ENCODE measurements around the gene SLC38A10.
A peak's percentile ranks its signal among the peaks of the same experiment; 100 is the strongest.

SLC38A10 gene

DNA sequence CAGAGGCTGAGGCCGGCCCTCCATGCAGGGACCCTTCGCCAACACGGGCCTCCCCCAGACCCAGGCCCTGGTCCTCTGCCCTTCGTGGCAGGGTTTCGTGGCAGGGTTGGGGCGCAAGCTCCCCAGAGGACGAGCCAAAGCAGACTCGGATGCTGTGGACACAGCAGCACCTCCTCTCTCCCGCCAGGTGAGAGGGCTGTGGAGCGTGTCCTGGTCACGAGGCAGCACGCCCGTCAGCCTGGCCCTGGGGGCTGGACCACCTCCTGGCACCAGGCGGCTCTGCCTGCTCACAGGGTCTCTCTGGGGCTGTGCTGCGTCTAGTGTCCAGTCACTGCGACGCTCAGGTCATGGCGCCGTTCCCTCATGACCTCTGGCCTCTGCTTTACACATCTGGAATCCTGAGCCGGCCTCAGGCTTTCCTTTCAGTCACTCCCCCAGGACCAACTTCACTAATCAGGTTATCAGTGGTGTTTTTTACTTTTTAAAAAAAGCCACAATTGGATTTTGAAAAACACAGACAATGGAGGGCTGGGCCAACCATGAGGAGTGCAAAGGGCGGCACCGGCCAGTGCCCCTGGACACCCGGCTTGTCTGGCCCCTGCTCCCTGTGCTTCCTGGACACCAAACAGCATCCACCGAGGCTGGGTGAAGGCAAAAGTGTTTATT lies 50.6 kb downstream of the SLC38A10 start:
- Histone ChIP-seq H3K4me3 (ENCODE audit: low read length) (no peak overlapping the region), H3K9me3 (ENCODE audit: insufficient read depth, low read depth, low read length) (no peaks in the 10 kb centered on the region), H3K4me1 (ENCODE audit: insufficient read depth, low read length) (no peaks in the 10 kb centered on the region), H3K27ac (ENCODE audit: low read length) (no peak overlapping the region), H3K9ac (ENCODE audit: low read depth, low read length) (no peak overlapping the region), H3K27me3 (ENCODE audit: insufficient read depth, low read length) (no peaks in the 10 kb centered on the region), H3K36me3 (ENCODE audit: insufficient read depth, low read depth, low read length) (peaks cover 5% of the 10 kb centered on the region)

DNA sequence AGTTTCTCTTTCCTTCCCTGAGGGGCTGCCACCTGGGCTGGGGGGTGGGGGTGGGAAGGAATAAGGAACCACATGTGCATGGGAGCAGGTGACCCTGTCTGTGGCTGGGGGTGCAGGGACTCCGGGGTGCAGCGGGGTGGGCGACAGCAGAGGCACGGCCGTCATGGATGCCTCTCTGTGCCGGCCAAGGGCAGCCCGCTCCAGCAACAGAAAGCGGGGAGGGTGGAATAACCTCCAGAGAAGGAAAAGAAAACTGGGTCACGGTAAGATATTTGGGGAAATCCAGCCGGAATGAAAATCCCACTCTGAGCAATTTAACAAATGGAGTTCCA lies 51.8 kb downstream of the SLC38A10 start:
- Histone ChIP-seq H3K27ac (ENCODE audit: low read length) (no peak overlapping the region), H3K4me3 (ENCODE audit: low read length) (no peak overlapping the region), H3K9ac (ENCODE audit: low read depth, low read length) (no peak overlapping the region), H3K9me3 (ENCODE audit: insufficient read depth, low read depth, low read length) (no peaks in the 10 kb centered on the region), H3K27me3 (ENCODE audit: insufficient read depth, low read length) (no peaks in the 10 kb centered on the region), H3K36me3 (ENCODE audit: insufficient read depth, low read depth, low read length) (peaks cover 5% of the 10 kb centered on the region), H3K4me1 (ENCODE audit: insufficient read depth, low read length) (no peaks in the 10 kb centered on the region)

DNA sequence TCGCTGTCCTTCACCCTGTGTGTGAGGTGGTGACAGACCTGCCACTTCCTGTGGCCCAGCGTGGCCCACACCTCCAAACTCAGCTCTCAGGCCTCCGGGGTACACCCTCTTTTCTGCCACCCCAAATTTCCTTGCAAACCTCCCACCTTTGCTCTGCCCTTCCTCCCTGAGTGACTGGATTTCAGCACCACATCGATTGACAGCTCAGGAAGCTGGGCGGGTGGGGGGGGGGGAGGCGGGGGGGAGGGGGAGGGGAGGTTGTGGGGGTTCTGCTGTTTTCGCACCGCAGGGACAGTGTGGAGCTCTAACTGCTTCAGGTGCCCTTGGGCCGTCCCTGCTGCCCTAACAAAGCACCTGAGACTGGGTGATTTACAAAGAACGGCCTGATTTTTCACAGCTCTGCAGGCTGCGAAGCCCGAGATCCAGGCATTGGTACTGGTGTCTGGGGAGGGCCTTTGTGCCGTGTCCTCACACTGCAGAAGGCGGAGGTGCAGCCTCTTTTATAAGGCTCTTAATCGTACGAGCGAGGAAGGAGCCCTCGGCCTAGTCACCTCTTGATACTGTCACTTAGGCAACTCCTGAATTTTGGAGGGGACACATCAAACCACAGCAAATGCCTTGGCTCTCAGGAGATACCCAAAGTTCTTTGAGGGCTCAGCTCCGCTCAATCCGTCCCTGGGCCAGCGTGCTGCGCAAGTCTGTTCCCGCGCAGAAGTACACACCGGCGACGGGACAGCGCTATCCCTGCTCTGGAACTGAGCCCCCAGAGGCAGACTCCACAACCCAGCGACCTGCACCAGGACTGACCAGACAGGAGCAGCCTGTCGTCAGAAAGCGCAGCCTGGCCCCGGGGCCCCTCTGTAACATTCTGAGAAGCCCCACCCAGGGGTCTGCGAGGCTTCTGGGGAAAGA lies 52.4 kb downstream of the SLC38A10 start:
- H3K4me3 ChIP-seq (ENCODE audit: low read length): no peak overlapping the region
- no peak overlapping the region for H3K27ac ChIP-seq (ENCODE audit: low read length)
- no peaks in the 10 kb centered on the region for H3K27me3 ChIP-seq (ENCODE audit: insufficient read depth, low read length)
- H3K4me1 ChIP-seq (ENCODE audit: insufficient read depth, low read length): peaks cover 4% of the 10 kb centered on the region; the same call in 1 of the 2 replicates
- H3K9me3 ChIP-seq (ENCODE audit: insufficient read depth, low read depth, low read length): no peaks in the 10 kb centered on the region
- peaks cover 5% of the 10 kb centered on the region for H3K36me3 ChIP-seq (ENCODE audit: insufficient read depth, low read depth, low read length)
- H3K9ac ChIP-seq (ENCODE audit: low read depth, low read length): no peak overlapping the region

DNA sequence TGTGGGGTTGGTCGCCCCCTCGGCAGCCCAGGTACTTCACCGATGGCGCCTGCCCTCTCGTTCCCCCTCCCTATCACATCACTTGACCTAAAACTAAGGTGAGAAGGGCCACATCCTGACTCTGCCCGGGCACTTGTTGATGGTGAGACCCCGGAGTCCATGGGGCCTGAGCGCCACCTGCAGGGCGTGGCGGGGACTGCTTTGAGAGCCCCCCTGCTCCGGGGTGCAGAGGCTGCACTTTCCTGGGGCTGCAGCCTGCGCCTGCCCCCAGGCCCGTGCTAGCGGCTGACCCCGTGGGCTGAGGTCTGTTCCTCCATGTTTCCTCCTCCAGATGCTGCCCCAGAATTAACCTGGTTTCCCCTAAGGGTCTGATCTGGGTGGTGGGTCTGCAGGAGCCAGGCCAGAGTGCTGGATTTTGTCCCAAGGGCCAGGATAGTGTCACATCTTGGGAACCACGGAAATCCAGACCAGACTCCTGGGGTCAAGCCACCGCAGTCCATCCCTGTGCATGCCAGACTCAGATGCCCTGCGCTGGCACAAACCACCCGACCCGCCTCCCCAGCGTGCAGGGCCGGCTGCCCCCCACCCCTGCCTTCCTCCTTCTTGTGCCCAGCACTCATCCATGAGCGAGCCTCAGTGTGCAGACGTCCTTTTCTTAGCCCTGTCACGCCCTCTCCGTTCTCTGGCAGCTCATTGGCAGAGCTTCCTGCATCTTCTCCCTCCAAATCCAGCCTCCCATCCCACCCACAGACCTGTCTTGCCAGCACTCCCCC lies 53.3 kb downstream of the SLC38A10 start:
- H3K9me3 ChIP-seq (ENCODE audit: insufficient read depth, low read depth, low read length): no peaks in the 10 kb centered on the region
- H3K27ac ChIP-seq (ENCODE audit: low read length): no peak overlapping the region
- no peak overlapping the region for H3K4me3 ChIP-seq (ENCODE audit: low read length)
- H3K27me3 ChIP-seq (ENCODE audit: insufficient read depth, low read length): no peaks in the 10 kb centered on the region
- H3K4me1 ChIP-seq (ENCODE audit: insufficient read depth, low read length): peaks cover 5% of the 10 kb centered on the region; the same call in 1 of the 2 replicates
- peaks cover 5% of the 10 kb centered on the region for H3K36me3 ChIP-seq (ENCODE audit: insufficient read depth, low read depth, low read length)
- H3K9ac ChIP-seq (ENCODE audit: low read depth, low read length): no peak overlapping the region

DNA sequence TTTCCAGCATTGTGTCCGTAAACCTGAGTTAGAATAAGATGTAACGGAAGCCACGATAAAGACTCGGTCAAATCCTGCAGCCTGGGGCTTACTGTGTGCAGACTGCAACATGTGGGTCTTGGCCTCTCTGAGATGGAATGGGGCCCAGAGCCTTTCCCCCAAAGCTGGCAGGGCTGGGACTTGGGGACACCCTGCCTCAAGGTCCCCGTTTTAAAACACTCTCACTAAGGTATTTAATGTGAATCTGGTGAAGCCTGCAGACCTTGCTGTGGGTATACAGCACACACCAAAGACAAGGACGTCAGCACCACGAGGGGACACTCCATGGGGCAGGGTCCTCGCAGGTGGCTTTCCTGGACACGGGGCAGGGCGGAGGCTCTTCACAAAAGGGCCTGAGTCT lies 53.9 kb downstream of the SLC38A10 start:
- no peak overlapping the region for H3K4me3 ChIP-seq (ENCODE audit: low read length)
- H3K4me1 ChIP-seq (ENCODE audit: insufficient read depth, low read length): peaks cover 5% of the 10 kb centered on the region; the same call in 1 of the 2 replicates
- no peak overlapping the region for H3K9ac ChIP-seq (ENCODE audit: low read depth, low read length)
- H3K27me3 ChIP-seq (ENCODE audit: insufficient read depth, low read length): no peaks in the 10 kb centered on the region
- H3K9me3 ChIP-seq (ENCODE audit: insufficient read depth, low read depth, low read length): no peaks in the 10 kb centered on the region
- H3K36me3 ChIP-seq (ENCODE audit: insufficient read depth, low read depth, low read length): peaks cover 5% of the 10 kb centered on the region
- no peak overlapping the region for H3K27ac ChIP-seq (ENCODE audit: low read length)

DNA sequence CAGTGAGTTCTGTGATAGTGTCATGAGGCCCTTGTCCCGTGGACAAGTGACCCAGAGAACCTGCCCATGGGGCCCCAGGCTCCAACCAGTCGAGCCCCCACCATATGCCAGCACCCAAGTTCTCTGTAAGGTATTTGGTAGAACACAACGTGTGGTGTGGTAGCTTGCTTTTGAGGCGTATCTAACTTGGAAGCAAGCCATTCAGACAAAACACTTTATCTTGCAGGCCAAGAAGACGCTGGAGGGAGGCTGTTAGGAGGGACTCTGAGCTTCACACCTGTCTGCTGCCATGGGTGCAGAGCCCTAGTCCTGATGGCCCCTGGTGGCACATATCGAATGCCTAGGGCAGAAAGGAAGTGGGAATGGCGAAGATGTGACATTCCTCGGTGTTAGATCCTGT lies 54.3 kb downstream of the SLC38A10 start:
- peaks cover 5% of the 10 kb centered on the region; the same call in 1 of the 2 replicates for H3K4me1 ChIP-seq (ENCODE audit: insufficient read depth, low read length)
- no peak overlapping the region for H3K27ac ChIP-seq (ENCODE audit: low read length)
- H3K4me3 ChIP-seq (ENCODE audit: low read length): no peak overlapping the region

DNA sequence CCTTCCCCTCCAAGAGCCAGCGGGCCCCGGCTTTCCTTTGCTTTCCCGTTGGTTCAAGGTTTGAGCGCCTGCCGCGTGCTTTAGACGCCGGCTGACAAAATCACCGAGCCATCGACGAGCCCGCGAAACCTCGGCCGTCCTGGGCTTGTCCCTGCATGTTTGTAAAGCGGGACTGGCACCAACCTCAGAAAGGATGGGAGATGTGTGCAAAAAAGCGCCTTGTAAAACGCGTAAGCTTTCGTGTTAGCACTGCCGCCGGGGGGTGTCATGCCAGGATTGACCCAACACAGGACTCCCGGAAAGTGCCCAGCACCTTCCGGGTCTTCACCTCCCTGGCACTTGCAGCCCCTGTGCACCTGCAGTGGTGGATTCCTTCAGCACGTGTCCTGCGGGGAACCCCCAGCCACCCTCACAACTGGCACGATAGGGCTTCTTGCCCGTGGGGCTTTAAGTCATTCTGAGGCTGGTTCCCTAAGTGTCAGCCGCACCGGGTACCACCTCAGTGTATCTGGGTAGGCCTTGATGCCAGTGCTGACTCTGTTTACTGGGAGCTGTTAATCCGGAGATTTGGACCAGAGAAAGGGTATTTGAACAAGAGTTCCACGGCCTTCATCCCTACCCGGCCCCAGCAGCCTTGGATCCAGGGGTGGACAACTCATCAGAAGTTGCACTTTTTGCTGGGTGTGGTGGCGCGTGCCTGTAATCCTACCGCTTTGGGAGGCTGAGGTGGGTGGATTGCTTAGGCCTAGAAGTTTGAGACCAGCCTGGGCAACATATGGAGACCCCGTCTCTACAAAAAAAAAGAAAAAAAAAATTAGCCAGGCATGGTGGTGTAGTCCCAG lies 55.2 kb downstream of the SLC38A10 start:
- peaks cover 5% of the 10 kb centered on the region for H3K36me3 ChIP-seq (ENCODE audit: insufficient read depth, low read depth, low read length)
- H3K9me3 ChIP-seq (ENCODE audit: insufficient read depth, low read depth, low read length): no peaks in the 10 kb centered on the region
- peak overlapping the region; percentile 46 for H3K27ac ChIP-seq (ENCODE audit: low read length)
- H3K4me3 ChIP-seq (ENCODE audit: low read length): peak overlapping the region; percentile 95
- H3K9ac ChIP-seq (ENCODE audit: low read depth, low read length): peak overlapping the region; percentile 92
- no peaks in the 10 kb centered on the region for H3K27me3 ChIP-seq (ENCODE audit: insufficient read depth, low read length)
- peaks cover 5% of the 10 kb centered on the region; the same call in 1 of the 2 replicates for H3K4me1 ChIP-seq (ENCODE audit: insufficient read depth, low read length)

More for the DNA sequence above, 54.3 kb downstream of the SLC38A10 start:
- H3K27me3 ChIP-seq (ENCODE audit: insufficient read depth, low read length): no peaks in the 10 kb centered on the region
- H3K9me3 ChIP-seq (ENCODE audit: insufficient read depth, low read depth, low read length): no peaks in the 10 kb centered on the region
- peaks cover 5% of the 10 kb centered on the region for H3K36me3 ChIP-seq (ENCODE audit: insufficient read depth, low read depth, low read length)
- no peak overlapping the region for H3K9ac ChIP-seq (ENCODE audit: low read depth, low read length)

DNA sequence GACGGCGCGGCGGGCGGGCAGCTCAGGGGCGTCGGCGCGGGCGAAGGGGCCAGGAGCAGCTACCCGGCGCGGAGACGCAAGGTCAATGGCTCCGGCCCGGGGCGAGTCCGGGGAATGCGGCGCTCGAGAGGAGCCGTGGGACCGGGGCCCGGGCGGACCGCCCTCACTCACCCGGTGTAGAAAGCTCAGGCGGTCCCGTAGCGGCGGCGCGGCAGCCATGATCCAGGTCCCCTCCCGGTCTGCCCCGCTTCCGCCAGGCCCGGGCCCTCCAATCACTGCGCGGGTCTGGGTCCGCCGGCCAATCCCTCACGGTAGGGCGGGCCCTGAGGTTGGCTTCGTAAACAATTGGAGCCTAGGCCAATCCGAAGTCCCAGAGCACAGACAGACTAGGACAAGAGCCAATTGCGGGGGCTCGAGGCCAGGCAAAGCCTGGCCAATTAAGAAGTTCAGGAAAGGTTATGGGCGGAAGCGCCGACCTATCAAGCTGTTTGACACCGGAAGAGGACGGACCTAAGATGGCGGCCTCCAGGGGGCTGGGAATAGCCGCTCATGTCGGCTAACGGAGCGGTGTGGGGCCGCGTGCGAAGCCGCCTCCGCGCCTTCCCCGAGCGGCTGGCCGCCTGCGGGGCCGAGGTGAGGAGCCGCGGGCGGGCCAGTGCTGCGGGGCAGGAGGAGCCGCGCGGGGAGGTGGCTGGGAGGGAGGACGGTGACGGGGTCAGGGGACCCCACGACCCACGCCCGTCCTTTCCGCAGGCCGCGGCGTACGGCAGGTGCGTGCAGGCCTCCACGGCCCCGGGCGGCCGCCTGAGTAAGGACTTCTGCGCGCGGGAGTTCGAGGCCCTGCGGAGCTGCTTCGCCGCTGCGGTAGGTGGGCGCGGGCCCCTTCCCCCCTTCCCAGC lies 56.0 kb downstream of the SLC38A10 start, which contains the start of the genes NDUFAF8 and TEPSIN:
Gene NDUFAF8, plus strand, starts transcription at position 504 of the 899 bp plus-strand sequence. Its CDS starts 46 bp downstream, at position 550.
Gene TEPSIN, minus strand, starts transcription at position 241 of the 899 bp plus-strand sequence. Its CDS starts 22 bp downstream, at position 219.
- no peaks in the 10 kb centered on the region for H3K9me3 ChIP-seq (ENCODE audit: insufficient read depth, low read depth, low read length)
- H3K4me3 ChIP-seq (ENCODE audit: low read length): peak within 1 kb of the TSS; percentile 95
- peak within 1 kb of the TSS; percentile 46 for H3K27ac ChIP-seq (ENCODE audit: low read length)
- H3K4me1 ChIP-seq (ENCODE audit: insufficient read depth, low read length): peaks cover 5% of the 10 kb centered on the region; the same call in 1 of the 2 replicates
- H3K9ac ChIP-seq (ENCODE audit: low read depth, low read length): peak within 1 kb of the TSS; percentile 92
- H3K27me3 ChIP-seq (ENCODE audit: insufficient read depth, low read length): no peaks in the 10 kb centered on the region
- H3K36me3 ChIP-seq (ENCODE audit: insufficient read depth, low read depth, low read length): peaks cover 5% of the 10 kb centered on the region

DNA sequence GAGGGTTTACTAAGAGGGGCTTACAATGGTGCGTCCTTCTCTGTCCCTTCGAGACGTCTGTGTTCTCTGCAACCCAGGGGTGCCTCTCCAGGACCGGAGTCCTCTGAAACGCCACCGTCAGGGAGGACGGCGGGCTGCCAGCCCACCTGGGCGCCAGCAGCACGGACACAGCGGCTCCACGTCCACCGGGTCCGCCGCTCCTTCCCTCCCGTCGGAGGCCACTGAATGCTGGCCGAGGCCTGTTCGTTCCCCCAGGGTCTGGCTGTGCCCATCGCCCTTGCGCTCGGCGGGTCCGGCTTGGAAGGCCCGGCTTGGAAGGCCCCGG lies 56.7 kb downstream of the SLC38A10 start:
- Histone ChIP-seq H3K36me3 (ENCODE audit: insufficient read depth, low read depth, low read length) (peaks cover 5% of the 10 kb centered on the region), H3K9ac (ENCODE audit: low read depth, low read length) (peak overlapping the region; percentile 80), H3K27ac (ENCODE audit: low read length) (no peak overlapping the region), H3K4me1 (ENCODE audit: insufficient read depth, low read length) (peaks cover 5% of the 10 kb centered on the region; the same call in 1 of the 2 replicates), H3K4me3 (ENCODE audit: low read length) (peak overlapping the region; percentile 95), H3K27me3 (ENCODE audit: insufficient read depth, low read length) (no peaks in the 10 kb centered on the region), H3K9me3 (ENCODE audit: insufficient read depth, low read depth, low read length) (no peaks in the 10 kb centered on the region)

Measured in iPS-20b (cell line).